ENCODE measurements around the gene DMD. TPM values are rescaled to one million over a fixed set of nuclear protein-coding genes. Genes with fewer than 3 reads are reported as not detected.
"Not testable (repeated sequence)": the region's sequence is repeated elsewhere in the genome, so short reads cannot be mapped to it uniquely, and the experiment has no call there.

The DMD gene
- total and polyA plus RNA-seq, 9 donors, result 14.0 to 70.5 (median 37.6) TPM

DNA sequence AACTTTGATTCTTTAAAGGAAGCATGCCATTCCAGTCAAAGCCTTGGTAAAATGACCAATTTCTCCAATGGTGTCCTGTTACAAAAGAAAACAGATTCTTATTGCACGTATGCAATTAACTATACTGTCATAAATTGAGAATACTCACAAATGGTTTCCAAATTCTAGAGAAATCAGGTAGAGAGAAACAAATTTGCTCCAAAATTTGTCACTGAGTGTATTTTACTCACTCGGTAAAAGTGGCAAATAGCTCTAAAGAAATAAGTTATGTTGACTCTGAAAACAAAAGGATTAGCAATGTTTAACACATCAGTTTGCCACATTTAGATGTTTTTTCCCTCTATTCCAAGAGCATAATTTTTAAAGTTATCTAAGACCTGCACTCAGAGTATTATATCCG is 133.1 kb downstream of the DMD start:
- Histone ChIP-seq H3K9me3 (no peaks in the 10 kb centered on the region), H3K4me3 (no peak overlapping the region), H3K4me1 (ENCODE audit: insufficient read depth) (no peaks in the 10 kb centered on the region), H3K27ac (no peak overlapping the region), H3K27me3 (no peaks in the 10 kb centered on the region), H3K36me3 (no peaks in the 10 kb centered on the region)
- intact Hi-C loops (cut with DNase I), result no loop called here
- TF ChIP-seq EP300 (IDR thresholded peaks at IDR 0.05), result no peak
- TF ChIP-seq, protein P1, sequence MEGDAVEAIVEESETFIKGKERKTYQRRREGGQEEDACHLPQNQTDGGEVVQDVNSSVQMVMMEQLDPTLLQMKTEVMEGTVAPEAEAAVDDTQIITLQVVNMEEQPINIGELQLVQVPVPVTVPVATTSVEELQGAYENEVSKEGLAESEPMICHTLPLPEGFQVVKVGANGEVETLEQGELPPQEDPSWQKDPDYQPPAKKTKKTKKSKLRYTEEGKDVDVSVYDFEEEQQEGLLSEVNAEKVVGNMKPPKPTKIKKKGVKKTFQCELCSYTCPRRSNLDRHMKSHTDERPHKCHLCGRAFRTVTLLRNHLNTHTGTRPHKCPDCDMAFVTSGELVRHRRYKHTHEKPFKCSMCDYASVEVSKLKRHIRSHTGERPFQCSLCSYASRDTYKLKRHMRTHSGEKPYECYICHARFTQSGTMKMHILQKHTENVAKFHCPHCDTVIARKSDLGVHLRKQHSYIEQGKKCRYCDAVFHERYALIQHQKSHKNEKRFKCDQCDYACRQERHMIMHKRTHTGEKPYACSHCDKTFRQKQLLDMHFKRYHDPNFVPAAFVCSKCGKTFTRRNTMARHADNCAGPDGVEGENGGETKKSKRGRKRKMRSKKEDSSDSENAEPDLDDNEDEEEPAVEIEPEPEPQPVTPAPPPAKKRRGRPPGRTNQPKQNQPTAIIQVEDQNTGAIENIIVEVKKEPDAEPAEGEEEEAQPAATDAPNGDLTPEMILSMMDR (IDR thresholded peaks at IDR 0.05), result no peak
- TF ChIP-seq POLR2A (IDR thresholded peaks at IDR 0.05), result no peak
- DNase-seq, result no peak
- 89 to 92% (median 90%) methylated on average over 3 of the region's 3 CpGs for WGBS, 3 donors

DNA sequence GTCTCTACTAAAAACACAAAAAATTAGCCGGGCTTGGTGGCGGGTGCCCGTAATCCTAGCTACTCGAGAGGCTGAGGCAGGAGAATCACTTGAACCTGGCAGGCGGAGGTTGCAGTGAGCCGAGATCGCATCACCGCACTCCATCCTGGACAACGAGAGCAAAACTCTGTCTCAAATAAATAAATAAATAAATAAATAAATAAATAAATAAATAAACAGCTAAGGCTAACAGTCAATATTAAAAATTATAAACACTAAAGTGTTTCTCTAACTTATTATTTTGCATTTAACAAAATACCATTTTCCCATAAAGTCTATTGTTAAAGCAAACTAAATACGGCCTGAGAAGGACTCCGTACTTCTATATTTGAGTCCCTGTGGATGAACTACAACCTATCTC is 137.7 kb downstream of the DMD start:
- H3K36me3 ChIP-seq; intact Hi-C loops (cut with DNase I); H3K9me3 ChIP-seq; H3K4me1 ChIP-seq (ENCODE audit: insufficient read depth); DNase-seq; H3K27ac ChIP-seq; H3K4me3 ChIP-seq; H3K27me3 ChIP-seq: not testable (repeated sequence)
- 92 to 94% (median 93%) methylated on average over 11 of the region's 11 CpGs for WGBS, 3 donors

DNA sequence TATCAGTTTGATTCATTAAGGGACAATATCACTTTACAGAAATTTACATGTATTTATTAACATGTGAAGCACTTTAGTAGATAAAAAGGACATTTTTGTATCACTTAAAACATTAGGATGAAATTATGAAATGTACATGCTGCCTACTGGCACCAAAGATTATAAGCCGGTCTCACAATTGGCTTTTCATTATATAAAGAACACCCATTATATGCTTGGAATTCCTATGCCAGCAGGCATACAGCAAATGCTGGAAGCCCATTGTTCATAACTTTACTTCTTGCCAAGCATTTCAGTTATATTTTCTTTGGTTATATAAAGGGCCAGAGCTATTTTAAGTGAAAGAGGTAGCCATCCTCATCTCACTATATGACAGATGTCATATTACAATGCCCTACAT is 145.9 kb downstream of the DMD start:
- no peak for DNase-seq
- WGBS, 3 donors, result 86 to 98% (median 95%) methylated on average over 1 of the region's 1 CpG
- intact Hi-C loops (cut with DNase I), result no loop called here
- H3K27me3 ChIP-seq, result no peaks in the 10 kb centered on the region
- H3K9me3 ChIP-seq, result no peaks in the 10 kb centered on the region
- H3K4me1 ChIP-seq (ENCODE audit: insufficient read depth), result no peaks in the 10 kb centered on the region
- H3K36me3 ChIP-seq, result no peaks in the 10 kb centered on the region
- TF ChIP-seq POLR2A (IDR thresholded peaks at IDR 0.05) (no peak), EP300 (IDR thresholded peaks at IDR 0.05) (no peak)
- TF ChIP-seq, protein P1 (IDR thresholded peaks at IDR 0.05), result no peak
- H3K27ac ChIP-seq, result no peak overlapping the region
- no peak overlapping the region for H3K4me3 ChIP-seq

DNA sequence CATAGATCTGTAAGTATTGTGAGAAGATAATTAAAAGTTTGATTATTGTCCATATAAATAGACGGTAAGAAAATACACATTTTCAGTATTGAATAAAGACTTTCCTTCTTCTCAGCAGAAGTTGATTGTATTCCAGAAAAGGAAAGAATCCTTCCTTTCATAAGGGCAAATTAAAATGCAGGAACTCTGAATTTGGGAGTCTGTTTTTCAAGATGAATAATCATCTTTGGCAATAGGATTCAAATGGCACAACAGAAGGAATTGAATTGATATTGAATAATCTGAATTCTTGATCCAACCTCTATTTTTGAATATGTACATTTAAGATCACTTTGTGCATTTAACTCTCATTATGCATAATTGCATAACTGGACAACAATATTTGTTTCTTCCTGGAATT is 149.3 kb downstream of the DMD start:
- H3K27ac ChIP-seq, result no peak overlapping the region
- H3K36me3 ChIP-seq, result no peaks in the 10 kb centered on the region
- DNase-seq, result no peak
- no peaks in the 10 kb centered on the region for H3K9me3 ChIP-seq
- H3K27me3 ChIP-seq, result no peaks in the 10 kb centered on the region
- H3K4me1 ChIP-seq (ENCODE audit: insufficient read depth), result no peaks in the 10 kb centered on the region
- intact Hi-C loops (cut with DNase I), result no loop called here
- TF ChIP-seq, protein P1 (IDR thresholded peaks at IDR 0.05), result no peak
- no peak for TF ChIP-seq POLR2A (IDR thresholded peaks at IDR 0.05)
- H3K4me3 ChIP-seq, result no peak overlapping the region
- WGBS, 3 donors, result 86 to 92% (median 88%) methylated on average over 1 of the region's 1 CpG

DNA sequence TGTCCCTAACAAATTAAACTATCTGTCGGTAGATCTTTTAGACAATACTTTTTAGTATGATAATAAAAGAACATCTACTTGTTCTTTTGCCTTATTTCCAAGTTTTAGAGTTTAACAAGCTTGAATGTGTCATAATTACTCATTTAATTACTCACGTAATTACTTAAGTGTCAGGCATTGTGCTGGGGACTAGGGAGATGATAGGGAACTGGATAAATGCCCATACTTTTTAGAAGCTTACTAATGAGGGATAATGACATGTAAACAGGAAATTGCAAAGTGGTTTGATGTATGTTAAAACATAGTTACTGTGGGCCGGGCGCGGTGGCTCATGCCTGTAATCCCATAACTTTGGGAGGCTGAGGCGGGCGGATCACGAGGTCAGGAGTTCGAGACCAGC is 158.3 kb downstream of the DMD start:
- intact Hi-C loops (cut with DNase I), result loop anchor here in 1 of 4 donors (10.0 kb wide), 1 partner anchor 82 kb away; no protein-coding TSS in a partner anchor
- Histone ChIP-seq H3K27me3 (no peaks in the 10 kb centered on the region), H3K27ac (no peak overlapping the region), H3K36me3 (no peaks in the 10 kb centered on the region), H3K4me3 (no peak overlapping the region), H3K9me3 (no peaks in the 10 kb centered on the region), H3K4me1 (ENCODE audit: insufficient read depth) (peaks cover 1% of the 10 kb centered on the region)
- 88 to 90% (median 89%) methylated on average over 9 of the region's 9 CpGs for WGBS, 3 donors
- TF ChIP-seq, protein P1 (IDR thresholded peaks at IDR 0.05), result no peak
- TF ChIP-seq POLR2A (IDR thresholded peaks at IDR 0.05) (no peak), EP300 (IDR thresholded peaks at IDR 0.05) (no peak)
- no peak for DNase-seq

Data from ovary (tissue), 9 donors.